Esophagus squamous epithelium (tissue), 5 donors: ENCODE results near the gene NSMCE3. TPM values are rescaled to one million over a fixed set of nuclear protein-coding genes. Genes with fewer than 3 reads are reported as not detected.

Source experiments
- DNase-seq: peaks from one replicate; lab custom pipeline; 2025; lab: John Stamatoyannopoulos, UW
- H3K27ac ChIP-seq, 4 donors: fragments of 200-600 bp; sonication (generic); one replicate each; pipeline ENCODE4 v1.5.1; 2016 to 2019; ENCODE audit warnings: mild to moderate bottlenecking in 1 of 4
- H3K27me3 ChIP-seq, 4 donors: fragments of 200-600 bp; sonication (generic); 1 replicate in 3 of 4; 2 replicates in 1 of 4; pipeline versions ENCODE4 v1.5.1 to v1.6.0; 2017 to 2021; ENCODE audit warnings: antibody characterized with exemption in 1 of 4
- H3K36me3 ChIP-seq, 3 donors: fragments of 200-600 bp; sonication (generic); one replicate each; pipeline ENCODE4 v1.5.1; 2016 to 2019
- H3K4me1 ChIP-seq, 3 donors: fragments of 200-600 bp; sonication (generic); one replicate each; pipeline ENCODE4 v1.5.1; 2017 to 2019
- H3K4me3 ChIP-seq, 4 donors: fragments of 200-600 bp; sonication (generic); 1 replicate in 3 of 4; 2 replicates in 1 of 4; pipeline ENCODE4 v1.5.1; 2016 to 2019; ENCODE audit warnings: mild to moderate bottlenecking in 2 of 4, moderate library complexity in 1 of 4
- H3K9me3 ChIP-seq, 3 donors: fragments of 200-600 bp; sonication (generic); one replicate each; pipeline ENCODE4 v1.5.1; 2016 to 2019
- CTCF ChIP-seq, 6 experiments: fragments of 450-650 bp in 4 of 6; fragments of 200-600 bp in 2 of 6; sonication (generic) in 2 of 6; IDR thresholded peaks; one replicate each; pipeline ENCODE4 v1.5.1; 2016 to 2019; ENCODE audit warnings: antibody characterized with exemption in 6 of 6, mild to moderate bottlenecking in 4 of 6, moderate library complexity in 4 of 6
- POLR2A ChIP-seq, 4 donors: fragments of 450-650 bp; IDR thresholded peaks; one replicate each; pipeline ENCODE4 v1.6.1; 2017; ENCODE audit warnings: antibody characterized with exemption in 4 of 4, mild to moderate bottlenecking in 4 of 4, moderate library complexity in 3 of 4
- WGBS, 2 donors: methylation state at CpG; one replicate each; pipeline ENCODE4 v1.1.5; 2018; 5-methylcytosine and 5-hydroxymethylcytosine counted together
- intact Hi-C: fragments of 100-400 bp; cut with DNase I; formaldehyde crosslinking; loops from one replicate; pipeline ENCODE4 v1.15.0; 2022
- total RNA-seq, 4 donors: library from RNA; depleted of rRNA; stranded (reverse); fragments of >200 nt; gene quantifications; one replicate each; pipeline ENCODE4 v1.1.0, GENCODE V29; 2016
- donor health status: DM: yes; HTN: yes; CAD: no.

NSMCE3 gene
- total RNA-seq, 4 donors from 2014 or later = 4.0 to 9.6 (median 5.5) TPM

- H3K27me3 ChIP-seq = no peaks in the 10 kb centered on the region
- TF ChIP-seq CTCF (IDR thresholded peaks at IDR 0.05) (no peak), POLR2A (IDR thresholded peaks at IDR 0.05) (no peak)
- H3K4me1 ChIP-seq = peaks cover 0 to 46% (median 23%) of the 10 kb centered on the region in 3 donors
- H3K4me3 ChIP-seq = no peak overlapping the region
- WGBS, 2 donors = 83 to 96% methylated on average over 1 of the region's 1 CpG
- intact Hi-C loops = no loop called here
- H3K36me3 ChIP-seq = no peaks in the 10 kb centered on the region
- no peak for DNase-seq
- no peak overlapping the region for H3K27ac ChIP-seq
- no peaks in the 10 kb centered on the region for H3K9me3 ChIP-seq
Measured at GRCh38 chr15:29266052-29266582, 3.5 kb downstream of the NSMCE3 start.

DNA sequence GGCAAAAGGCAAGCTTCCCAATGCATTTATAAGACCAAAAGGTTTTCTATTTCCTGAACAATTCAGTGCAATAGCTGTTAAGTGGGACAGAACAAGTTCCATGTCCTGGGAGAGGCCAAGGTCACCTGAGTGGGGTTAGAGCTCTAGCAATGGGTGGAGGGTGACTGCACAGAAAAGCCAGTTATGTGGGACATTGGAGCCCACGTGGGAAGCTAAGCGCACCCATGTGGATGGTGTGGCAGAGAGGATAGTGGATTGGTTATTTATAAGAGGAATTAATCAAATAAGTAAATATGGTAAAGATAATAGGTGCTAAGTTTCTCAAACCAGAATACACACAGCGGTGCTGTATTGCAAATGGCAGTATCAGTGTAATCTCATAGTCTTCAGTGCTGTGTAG lies 6.3 kb downstream of the NSMCE3 start:
- no peak for DNase-seq
- WGBS, 2 donors = 81 to 93% methylated on average over 3 of the region's 3 CpGs
- Histone ChIP-seq H3K9me3 (no peaks in the 10 kb centered on the region), H3K27ac (no peak overlapping the region), H3K4me1 (peaks cover 0 to 26% (median 9%) of the 10 kb centered on the region in 3 donors), H3K4me3 (no peak overlapping the region), H3K27me3 (no peaks in the 10 kb centered on the region), H3K36me3 (no peaks in the 10 kb centered on the region)
- intact Hi-C loops = no loop called here
- TF ChIP-seq POLR2A (IDR thresholded peaks at IDR 0.05) (no peak), CTCF (IDR thresholded peaks at IDR 0.05) (no peak)

GRCh38 chr15:29262738-29263137 lies 6.9 kb downstream of the NSMCE3 start:
- Histone ChIP-seq H3K27me3 (no peaks in the 10 kb centered on the region), H3K4me3 (no peak overlapping the region), H3K9me3 (no peaks in the 10 kb centered on the region), H3K27ac (no peak overlapping the region), H3K4me1 (peaks cover 0 to 20% (median 4%) of the 10 kb centered on the region in 3 donors), H3K36me3 (no peaks in the 10 kb centered on the region)
- intact Hi-C loops = no loop called here
- DNase-seq = no peak
- no peak for TF ChIP-seq CTCF (IDR thresholded peaks at IDR 0.05)
- TF ChIP-seq POLR2A (IDR thresholded peaks at IDR 0.05) = no peak
- 46 to 50% methylated on average over 2 of the region's 2 CpGs for WGBS, 2 donors

DNA sequence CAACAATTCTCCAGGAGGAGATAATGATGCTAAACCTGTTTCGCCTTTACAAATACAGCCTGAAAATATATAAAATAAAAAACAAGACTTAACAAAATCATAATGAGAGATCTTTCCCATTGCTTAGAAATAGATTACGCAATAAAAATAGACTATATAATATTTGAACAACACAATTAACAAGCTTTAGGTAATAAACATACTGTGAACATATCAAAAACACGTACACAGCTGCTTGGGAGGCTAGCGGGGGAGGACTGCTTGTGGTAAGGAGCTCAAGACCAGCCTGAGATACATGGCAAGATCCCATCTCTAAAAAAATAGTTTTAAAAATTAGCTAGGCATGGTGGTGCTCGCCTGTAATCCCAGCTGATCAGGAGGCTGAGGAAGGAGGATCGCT lies 8.7 kb downstream of the NSMCE3 start:
- Histone ChIP-seq H3K4me3 (no peak overlapping the region), H3K36me3 (no peaks in the 10 kb centered on the region), H3K9me3 (no peaks in the 10 kb centered on the region), H3K27ac (no peak overlapping the region), H3K27me3 (no peaks in the 10 kb centered on the region), H3K4me1 (peaks cover 0 to 2% (median 0%) of the 10 kb centered on the region in 3 donors)
- no peak for DNase-seq
- intact Hi-C loops = no loop called here
- 93% methylated on average over 6 of the region's 6 CpGs for WGBS, 2 donors
- TF ChIP-seq POLR2A (IDR thresholded peaks at IDR 0.05) = no peak
- no peak for TF ChIP-seq CTCF (IDR thresholded peaks at IDR 0.05)

- DNase-seq = no peak
- no peak overlapping the region for H3K27ac ChIP-seq
- intact Hi-C loops = no loop called here
- no peaks in the 10 kb centered on the region for H3K27me3 ChIP-seq
- no peaks in the 10 kb centered on the region for H3K4me1 ChIP-seq
- WGBS, 2 donors = 0 to 33% methylated on average over 1 of the region's 1 CpG
- H3K36me3 ChIP-seq = no peaks in the 10 kb centered on the region
- H3K4me3 ChIP-seq = no peak overlapping the region
- no peaks in the 10 kb centered on the region for H3K9me3 ChIP-seq
- TF ChIP-seq POLR2A (IDR thresholded peaks at IDR 0.05) (no peak), CTCF (IDR thresholded peaks at IDR 0.05) (no peak)
Measured at GRCh38 chr15:29259233-29259632, 10.4 kb downstream of the NSMCE3 start.
